ENCODE measurements around the gene LRRC8B.
"Not testable (repeated sequence)": the region's sequence is repeated elsewhere in the genome, so short reads cannot be mapped to it uniquely, and the experiment has no call there.

The LRRC8B gene

GRCh38 chr1:89609781-89610456, 85.3 kb downstream of the LRRC8B start:
- DNase-seq, result no peak

GRCh38 chr1:89610457-89611011, 85.9 kb downstream of the LRRC8B start:
- DNase-seq, result no peak

GRCh38 chr1:89611721-89612120, 87.1 kb downstream of the LRRC8B start:
- DNase-seq, result peak; percentile 22

GRCh38 chr1:89613928-89614327, 89.3 kb downstream of the LRRC8B start:
- no peak for DNase-seq

GRCh38 chr1:89615676-89616598, 91.3 kb downstream of the LRRC8B start:
- DNase-seq, result peak; percentile 13

GRCh38 chr1:89616844-89617627, 92.4 kb downstream of the LRRC8B start:
- no peak for DNase-seq

GRCh38 chr1:89620664-89621063, 96.0 kb downstream of the LRRC8B start:
- peak; percentile 41 for DNase-seq

- peak; percentile 38 for DNase-seq
These were observed 98.3 kb downstream of the LRRC8B start for GRCh38 chr1:89622895-89623294.

- no peak for DNase-seq
These were observed 99.7 kb downstream of the LRRC8B start for GRCh38 chr1:89624314-89624713.

- no peak for DNase-seq
These were observed 100.2 kb downstream of the LRRC8B start for GRCh38 chr1:89624715-89625323.

- DNase-seq, result no peak
These were observed 103.0 kb downstream of the LRRC8B start for GRCh38 chr1:89627596-89627962.

GRCh38 chr1:89629146-89629545, 104.5 kb downstream of the LRRC8B start:
- DNase-seq, result no peak

- DNase-seq, result not testable (repeated sequence)
These were observed 105.0 kb downstream of the LRRC8B start for GRCh38 chr1:89629600-89629999.

- peak; percentile 14 for DNase-seq
These were observed 105.4 kb downstream of the LRRC8B start for GRCh38 chr1:89630048-89630447.

- DNase-seq, result no peak
These were observed 107.4 kb downstream of the LRRC8B start for GRCh38 chr1:89631816-89632656.

- DNase-seq, result peak; percentile 75
These were observed 108.1 kb downstream of the LRRC8B start, which contains the start of gene LRRC8C for GRCh38 chr1:89632657-89633247. LRRC8C (plus strand) TSS chr1:89633120; CDS start chr1:89686474, 53,354 bp downstream.

GRCh38 chr1:89633248-89633799, 108.7 kb downstream of the LRRC8B start:
- peak; percentile 20 for DNase-seq

- peak; percentile 16 for DNase-seq
These were observed 109.4 kb downstream of the LRRC8B start for GRCh38 chr1:89633800-89634625.
